GM19452 (cell line): Measurements from ENCODE around the gene CNTN5.
"Not testable (repeated sequence)": the region's sequence is repeated elsewhere in the genome, so short reads cannot be mapped to it uniquely, and the experiment has no call there.

Experiments
- ATAC-seq: cut with Tn5 transposase; IDR thresholded peaks from one replicate; pipeline ENCODE4 v1.9.1; 2021; ENCODE audit not compliant: unreplicated experiment

Gene CNTN5

DNA sequence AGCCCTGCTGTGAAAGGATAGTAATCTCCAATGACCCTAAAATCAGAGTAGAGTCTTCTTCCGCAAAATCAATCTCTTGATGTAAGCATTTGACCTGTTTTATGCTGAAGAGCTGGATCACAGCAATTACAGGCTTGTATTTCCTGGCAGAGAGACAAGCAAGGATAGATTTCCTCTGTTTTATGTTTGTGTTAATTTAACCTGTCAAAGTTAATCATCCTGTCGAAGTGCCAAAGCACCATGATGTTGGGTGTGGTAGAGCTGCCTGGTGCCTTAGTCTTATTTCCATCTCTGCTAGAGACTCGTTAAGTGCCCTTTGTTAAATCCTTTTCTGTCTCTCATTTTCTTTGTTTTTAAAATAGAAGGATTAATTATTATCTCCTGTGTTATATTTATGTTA is 248.1 kb downstream of the CNTN5 start:
- no peak for ATAC-seq

DNA sequence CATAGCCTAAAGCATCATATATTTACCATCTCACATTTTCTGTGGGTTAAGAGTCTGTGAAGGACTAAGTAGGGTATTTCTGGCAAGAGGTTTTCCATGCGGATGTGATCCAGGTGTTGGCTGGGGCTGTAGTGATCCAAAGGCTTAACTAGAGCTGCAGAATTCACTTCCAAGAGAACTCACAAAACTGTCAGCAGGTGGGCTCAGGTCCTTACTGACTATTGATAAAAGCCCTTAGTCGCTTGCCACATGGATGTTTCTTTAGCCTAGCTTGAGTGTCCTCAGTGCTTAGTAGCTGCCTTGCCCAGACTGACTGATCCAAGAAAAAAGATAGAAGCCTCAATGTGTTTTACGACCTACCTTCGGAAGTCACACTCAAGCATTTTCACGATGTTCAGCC is 250.8 kb downstream of the CNTN5 start:
- ATAC-seq = no peak

DNA sequence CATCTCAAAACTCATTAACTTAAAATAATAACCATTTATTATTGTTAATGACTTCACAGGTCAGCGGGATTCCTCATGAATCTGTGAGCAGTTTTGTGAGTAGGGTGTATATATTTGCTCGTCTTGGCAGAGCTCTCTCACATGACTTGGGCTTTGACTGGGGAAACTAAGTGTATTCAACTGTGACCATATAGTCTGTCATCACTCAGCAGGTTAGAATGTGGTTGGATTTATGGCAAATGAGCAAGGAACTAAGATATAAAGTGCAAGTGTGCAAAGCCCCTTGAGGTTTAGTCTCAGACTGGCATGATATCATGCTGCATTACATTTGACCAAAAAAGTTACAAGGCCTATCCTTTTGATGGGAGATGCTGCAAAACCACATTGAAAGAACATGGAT is 254.8 kb downstream of the CNTN5 start:
- ATAC-seq = no peak

DNA sequence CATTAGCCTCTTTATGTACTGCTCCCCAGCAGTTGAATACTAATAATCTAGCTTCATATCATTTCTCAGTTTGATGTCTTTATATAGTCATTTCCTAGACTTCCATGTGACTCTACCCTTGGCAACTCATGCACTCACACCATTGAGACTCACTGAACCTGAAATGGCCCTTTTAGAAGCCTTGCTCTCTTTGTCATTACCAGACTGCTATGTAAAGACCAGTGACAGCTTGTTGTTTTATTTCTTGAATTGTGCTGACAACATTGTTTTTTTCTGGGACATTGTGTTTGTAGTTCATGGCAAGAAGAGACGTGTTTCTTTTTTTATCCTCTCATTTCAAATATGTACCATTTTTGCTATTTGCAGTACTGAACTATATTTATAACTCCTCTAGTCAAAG is 256.5 kb downstream of the CNTN5 start:
- no peak for ATAC-seq

DNA sequence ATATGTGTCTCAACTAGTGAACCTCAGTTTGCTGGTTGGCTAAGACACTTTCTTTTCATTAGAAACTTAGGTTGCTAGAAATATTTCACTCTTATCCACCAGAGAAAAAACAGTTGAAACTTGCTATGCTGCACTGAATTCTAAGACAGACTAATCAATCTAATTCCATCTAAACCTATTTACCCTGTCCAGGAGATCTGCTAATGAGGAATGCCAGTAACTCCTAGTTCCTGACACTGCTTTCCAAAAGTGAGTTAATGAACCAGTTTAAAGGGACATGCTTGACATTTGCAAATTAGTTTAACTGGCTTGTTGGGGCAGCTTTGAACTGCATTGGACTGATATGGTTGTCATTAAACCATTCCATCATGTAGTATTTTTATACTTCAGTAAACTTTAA is 258.5 kb downstream of the CNTN5 start:
- no peak for ATAC-seq

DNA sequence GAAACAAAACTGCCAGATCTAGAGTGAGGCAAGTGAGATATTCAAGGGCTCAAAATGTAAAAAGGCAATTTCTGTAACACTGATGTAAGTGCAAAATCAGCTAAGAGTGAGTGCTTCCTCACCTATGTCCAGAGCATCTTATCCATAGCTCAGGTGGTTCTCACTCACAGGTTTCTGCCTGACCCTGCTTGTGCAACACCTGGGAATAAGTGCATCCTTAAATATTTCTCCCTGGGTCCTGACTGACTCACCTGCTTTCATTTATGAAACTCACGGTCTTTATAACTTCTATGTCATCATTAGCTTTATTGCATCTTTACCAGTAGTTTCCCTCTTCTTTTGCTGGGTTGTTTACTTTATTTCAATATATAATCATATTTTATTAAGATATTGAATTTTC is 260.6 kb downstream of the CNTN5 start:
- no peak for ATAC-seq

DNA sequence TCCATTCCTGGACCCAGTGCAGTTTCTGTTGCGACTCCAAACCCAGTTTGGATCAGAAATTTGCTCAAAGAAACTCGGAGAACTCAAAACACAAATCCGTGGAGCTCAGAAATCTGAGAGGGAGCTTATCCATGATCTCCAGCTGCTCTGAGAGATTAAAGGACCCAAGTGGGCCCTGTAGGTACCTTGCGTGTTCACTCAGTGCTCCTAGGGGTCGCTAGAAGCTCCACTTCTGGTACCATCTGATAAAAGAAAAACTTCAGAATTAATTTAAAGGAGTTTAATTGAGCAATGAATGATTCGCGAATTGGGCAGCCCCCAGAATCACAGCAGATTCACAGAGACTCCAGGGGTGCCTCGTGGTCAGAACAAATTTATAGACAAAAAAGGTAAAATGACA is 277.2 kb downstream of the CNTN5 start:
- not testable (repeated sequence) for ATAC-seq

DNA sequence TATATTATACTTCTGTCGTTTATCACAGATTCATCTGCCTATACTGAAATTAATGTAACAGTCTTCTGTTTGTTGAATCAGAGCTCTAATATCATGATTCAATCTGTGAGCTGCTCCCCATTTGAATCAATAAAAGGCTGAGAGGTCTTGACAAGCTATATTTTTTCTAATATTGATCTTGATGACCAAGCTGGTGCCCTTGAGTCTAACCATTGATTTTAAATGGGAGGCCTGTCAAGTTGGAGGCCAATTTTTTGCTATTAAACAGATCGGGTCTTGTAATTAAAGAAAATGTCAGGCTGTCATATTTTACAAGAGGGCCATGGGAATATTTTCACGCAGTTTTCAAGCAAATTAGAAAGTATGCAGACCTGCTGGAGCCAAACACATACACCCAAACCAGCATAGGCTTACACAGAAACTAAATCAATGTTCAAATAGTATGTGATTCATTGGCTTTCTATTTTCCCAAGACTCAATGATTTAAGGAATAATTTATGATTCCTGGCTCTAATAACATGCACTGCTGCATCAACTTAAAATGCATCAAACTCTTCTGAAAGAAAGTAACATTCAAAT is 286.9 kb downstream of the CNTN5 start:
- no peak for ATAC-seq

DNA sequence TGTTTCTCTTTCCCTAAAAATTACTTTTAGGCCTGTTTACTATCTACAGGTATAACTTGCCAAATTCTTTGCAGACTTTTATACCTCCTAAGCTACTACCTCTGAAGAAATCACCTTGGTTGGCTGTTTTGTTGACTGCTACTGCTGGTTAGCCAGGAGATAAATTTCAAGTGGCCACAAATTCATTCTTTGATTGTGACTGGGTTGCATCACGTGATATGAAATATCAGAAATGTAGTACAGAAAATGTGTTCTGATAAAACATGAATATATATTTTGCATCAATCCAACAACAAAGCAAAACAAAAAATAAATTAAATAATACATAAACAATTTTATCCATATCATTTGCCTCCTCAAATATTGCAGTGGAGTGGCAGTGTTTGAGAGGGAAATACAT is 291.1 kb downstream of the CNTN5 start:
- ATAC-seq = no peak

DNA sequence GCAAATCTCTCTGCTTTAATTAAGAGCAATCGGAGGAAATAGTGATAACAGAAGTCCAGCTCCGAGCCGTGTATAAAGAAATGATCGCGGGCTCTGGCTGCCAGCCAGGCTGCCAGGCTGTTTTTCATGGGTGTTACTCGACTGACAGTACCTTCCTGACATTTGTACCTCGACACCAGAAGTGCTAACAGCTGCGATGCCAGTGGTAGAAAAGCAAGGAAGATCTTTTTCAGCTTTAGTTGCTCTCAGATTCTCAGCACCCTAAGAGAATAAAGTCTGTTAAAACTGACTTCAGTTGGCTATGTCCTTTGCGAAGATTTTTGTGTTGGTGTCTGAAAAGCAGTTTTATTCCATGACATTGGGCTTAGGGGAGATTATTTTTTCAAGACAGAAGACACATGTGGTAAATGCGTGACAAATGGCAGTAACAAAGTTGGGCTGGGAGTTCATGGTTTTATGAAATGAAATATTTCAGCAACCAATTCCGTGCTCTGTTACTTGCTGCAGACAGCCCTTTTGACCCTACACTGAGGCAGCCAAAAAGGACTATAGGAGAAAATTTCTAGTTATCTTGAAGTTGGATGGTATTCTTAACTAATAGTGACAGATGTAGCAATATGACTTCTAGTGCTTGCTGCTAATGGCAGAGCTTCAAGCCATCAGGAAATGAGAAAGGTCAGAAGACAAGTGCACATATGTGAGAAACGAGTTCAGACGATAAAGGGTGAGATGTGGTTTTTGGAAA is 296.2 kb downstream of the CNTN5 start:
- ATAC-seq = no peak

DNA sequence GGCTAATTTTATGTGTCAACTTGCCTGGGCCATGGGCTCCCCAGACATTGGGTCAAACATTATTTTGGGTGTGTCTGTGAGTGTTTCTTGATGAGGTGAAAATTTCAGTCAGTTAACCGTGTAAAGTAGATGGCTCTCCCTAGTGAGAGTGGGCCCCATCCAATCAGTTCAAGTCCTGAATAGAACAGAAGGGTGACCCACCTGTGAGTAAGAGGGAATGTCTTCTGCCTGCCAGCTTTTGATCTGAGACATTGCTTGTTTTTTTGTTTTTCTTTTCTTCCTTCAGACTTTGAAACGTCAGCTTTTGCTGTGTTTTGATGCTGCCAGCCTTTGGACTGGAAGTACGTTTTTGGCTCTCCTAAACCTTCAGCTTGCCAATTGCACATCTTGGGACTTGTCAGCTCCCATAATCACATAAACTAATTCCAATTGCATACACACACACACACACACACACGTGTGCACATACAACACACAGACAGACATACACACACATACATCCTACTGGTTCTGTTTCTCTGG is 300.1 kb downstream of the CNTN5 start:
- ATAC-seq = no peak

DNA sequence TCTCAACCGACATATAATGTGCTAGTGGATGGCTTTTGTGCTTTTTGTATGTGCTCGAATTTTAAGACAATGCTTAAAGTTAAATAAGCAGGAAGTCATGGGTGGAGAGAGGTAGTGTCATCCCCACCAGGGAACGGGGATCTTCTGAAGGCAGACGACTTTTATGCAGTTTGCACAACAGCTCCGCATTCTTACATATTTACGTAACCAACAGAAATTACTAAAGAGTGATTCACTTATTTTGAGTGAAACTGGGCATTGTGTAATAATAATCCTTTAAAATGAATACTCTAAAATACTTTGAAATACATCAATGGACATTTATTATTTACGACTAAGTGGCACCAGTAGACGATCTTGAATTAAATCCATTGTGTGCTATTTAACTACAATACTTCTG is 305.1 kb downstream of the CNTN5 start:
- no peak for ATAC-seq

DNA sequence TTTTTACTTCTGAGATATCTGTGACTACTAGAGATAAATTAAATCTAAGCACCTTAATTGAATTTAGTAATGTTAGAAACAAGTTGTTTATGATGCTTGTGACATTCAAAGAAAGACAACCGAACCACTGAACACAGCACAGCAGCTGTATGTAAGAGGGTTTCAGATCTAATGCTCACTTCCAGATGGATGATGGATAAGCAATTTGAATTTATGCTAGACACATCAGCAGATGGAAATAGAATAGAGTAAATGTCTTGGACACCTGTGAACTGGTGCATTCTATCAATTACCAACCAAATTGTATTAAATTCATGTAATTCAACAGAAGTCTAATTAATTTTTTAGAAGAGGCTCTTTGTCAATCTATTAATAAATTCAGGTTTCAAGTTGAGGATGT is 306.3 kb downstream of the CNTN5 start:
- no peak for ATAC-seq

DNA sequence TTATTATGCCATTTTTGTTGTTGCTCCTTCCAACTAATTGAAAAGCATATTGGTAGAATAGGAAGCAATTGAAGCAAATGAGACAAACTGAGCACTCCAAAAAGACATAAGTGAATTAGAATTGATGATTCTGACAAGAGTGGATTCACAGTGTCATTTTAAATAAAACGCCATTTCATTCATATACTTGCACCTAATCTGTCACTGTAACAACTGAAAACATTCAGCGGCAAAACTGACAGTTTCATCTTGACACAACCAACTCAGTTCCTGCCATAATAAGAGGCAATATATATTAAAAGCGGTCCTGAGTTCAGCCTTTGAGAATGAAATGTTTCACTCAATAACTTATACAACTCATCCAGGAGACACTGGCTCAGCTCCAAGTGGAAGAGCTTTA is 306.8 kb downstream of the CNTN5 start:
- ATAC-seq = no peak

DNA sequence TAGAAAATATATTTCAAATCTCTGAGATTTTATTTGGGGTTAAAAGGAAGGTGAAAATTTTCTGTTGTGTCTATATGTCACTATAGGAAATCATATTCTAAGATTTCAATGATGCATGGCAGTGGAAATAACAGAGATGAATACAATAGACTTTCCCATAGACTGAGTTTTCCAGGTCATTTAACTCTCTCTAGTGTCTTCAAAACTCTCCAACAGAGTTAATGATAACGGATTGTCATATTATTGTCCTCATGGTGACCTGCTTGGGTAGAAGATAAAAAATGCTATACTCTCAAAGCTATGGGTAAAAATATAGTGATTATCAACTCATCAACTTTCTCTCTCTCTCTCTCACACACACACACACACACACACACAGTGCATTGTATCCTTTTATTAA is 312.9 kb downstream of the CNTN5 start:
- ATAC-seq = no peak

DNA sequence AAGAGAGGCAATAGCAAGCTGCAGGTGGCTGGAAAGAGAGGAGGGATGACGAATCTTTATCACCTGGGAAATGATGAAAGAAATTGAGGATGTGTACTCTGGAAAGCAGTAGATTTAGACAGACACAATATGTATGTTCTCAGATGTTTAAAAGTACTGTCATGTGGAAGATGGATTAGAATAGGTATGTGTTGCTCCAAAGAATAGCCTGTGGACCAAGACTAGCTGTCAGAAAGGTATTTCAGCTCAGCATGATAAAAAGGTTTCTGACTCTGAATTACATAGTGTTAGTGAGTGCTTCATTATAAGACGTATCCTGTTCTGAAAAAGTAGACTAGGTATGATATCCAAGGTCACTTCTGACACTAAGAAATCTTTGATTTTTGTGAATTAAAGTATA is 322.4 kb downstream of the CNTN5 start:
- ATAC-seq = no peak

DNA sequence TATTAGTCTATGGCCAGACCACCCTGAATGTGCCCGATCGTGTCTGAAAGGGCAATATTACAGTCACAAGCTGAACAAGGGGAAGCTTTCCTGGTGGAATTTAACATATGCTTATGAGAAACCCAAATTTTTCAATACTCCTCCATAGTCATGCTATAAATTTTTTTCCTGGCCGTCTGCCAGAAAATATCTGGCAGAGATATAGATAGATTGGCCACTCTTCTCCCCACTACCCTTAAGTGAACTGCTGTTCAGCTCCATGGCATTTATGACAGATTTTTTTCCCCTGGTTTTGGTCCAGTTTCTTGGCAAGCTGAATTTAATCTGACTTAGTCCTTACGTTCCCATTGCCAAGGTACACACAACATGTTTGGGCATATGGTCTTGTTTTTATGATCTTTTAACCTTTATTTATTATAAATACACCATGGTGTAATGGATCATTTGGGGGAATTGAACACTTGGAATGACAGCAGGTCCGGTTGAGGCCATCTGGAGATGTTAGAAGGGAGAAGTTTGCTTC is 328.5 kb downstream of the CNTN5 start:
- no peak for ATAC-seq

DNA sequence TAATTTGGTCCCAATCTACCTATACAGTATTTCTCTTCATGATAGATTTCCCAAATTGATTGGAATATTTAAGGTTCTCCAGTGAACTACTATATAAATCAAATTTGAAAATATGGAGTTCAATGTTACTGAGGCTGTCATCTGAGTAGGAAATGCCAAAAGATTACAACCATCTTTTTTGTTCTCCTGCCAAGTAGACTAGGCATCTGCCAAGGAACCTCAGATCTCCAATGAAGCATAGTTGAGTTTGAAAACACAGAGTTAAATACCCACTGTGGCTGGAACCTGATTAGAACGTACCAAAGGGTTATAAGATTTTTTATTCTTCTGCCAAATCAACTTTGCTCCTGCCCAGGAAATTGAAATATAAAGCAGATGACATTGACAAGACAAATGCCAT is 330.9 kb downstream of the CNTN5 start:
- ATAC-seq = no peak

DNA sequence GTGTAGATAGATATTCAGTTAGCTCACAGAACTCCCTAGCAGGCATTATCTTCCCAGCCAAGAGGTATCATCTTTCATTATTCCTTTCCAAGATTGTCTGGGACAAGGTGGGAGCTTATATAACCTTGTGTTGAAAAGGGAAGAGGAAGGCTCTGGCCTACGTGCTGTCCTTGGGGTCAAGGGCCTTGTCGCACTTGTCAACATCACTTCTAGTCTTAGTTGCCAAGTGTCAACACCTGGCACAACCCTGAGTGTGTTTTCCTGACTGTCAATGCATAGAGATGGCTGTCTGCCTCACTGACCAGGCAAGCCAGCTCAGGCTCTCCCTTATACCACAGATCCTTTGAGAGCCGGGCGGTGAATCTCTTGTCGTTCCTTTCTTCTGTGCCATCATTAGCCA is 331.9 kb downstream of the CNTN5 start:
- no peak for ATAC-seq

DNA sequence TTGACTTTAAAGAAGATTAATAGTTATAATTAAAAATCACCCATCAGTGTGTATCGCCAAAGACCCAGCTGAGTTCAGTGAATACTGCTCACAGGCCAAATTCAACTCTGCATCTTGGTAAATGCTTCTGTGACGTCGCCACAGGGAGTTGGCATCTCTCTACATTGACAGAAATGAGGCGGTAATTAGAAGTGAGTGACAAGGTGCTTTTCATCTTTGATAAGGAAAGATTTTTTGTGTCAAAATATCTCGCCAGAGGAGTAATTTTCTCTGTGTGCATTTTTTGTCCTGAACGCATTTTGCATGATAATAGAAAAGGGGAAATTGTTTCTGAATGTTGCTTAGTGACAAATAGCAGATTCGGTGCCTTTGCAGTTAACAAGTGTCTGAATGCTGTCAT is 345.8 kb downstream of the CNTN5 start:
- ATAC-seq = no peak

DNA sequence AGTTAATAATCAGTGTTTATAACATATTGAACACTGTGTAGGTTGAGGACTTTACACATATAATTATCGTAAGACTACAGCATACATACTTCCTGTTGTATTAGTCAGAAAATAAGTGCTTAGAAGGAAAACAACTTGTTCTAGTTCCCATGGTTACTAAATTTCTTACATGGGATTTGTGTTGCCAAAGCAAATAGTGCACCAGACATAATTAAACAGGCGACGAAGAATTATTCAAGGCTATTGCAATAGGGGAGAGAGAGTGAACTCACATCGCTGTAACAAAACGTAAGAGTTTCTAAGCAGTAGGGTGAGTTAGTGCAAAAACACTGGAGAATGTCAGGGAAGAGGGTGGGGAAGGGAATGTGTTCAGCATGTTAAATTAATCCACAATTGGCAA is 347.8 kb downstream of the CNTN5 start:
- ATAC-seq = no peak

DNA sequence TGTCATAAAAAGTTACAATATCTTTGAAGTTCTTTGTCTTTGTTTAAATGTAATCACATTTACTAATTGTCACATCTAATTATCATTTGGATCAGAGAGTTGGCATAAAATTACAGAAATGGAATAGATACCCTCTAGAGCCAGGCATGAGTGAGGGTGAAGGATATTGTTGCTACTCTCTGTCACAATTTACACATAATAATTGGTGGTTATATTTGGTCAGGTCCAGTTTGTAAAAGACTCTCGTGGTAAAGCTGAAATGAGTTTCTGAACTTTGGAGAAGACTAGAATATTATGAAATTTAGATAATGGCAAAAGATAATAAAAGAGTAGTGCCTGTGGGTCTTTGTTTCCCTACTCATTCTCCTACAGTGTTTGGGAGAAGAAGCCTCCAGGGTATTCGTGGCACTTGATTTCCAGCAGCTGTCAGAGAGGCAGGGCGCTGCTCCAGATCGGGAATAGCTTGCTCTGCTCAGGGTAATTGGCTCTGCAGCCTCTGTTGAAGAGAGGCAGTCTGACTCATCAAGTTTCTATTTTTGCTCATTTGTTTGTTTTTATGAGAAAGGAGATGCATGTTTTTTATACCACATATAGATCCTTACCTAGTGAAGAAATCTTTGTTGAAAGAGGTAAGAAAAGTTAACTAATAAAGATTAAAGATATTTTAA is 349.9 kb downstream of the CNTN5 start:
- no peak for ATAC-seq
